HG03025 (cell line): ENCODE results near the gene DCHS2.
A peak's percentile ranks its signal among the peaks of the same experiment; 100 is the strongest.

Experiments used
- ATAC-seq: cut with Tn5 transposase; IDR thresholded peaks from one replicate; pipeline ENCODE4 v1.9.1; 2021; ENCODE audit warnings: mild to moderate bottlenecking, moderate library complexity; ENCODE audit not compliant: unreplicated experiment, low FRiP score

DCHS2 gene

GRCh38 chr4:154454710-154455109 is 36.9 kb downstream of the DCHS2 start:
- no peak for ATAC-seq

GRCh38 chr4:154452798-154453346 is 38.7 kb downstream of the DCHS2 start:
- no peak for ATAC-seq

DNA sequence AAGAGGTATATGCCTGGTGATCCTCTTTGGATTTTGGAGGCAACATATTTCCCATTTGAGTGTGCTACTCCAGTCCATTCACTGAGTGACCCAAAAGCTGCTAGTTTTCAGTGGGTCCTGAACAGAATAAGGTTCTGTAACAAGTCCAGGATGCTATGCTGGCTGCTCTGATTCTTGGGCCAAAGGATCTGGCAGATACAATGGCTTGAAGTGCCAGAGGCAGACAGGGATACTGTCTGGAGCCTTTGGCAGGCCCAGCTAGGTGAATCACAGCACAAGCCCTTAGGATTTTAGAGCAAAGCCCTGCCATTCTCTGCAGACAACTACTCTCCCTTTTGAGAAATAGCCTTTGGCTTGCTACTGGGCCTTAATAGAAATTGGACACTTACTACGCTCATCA is 40.6 kb downstream of the DCHS2 start:
- no peak for ATAC-seq

DNA sequence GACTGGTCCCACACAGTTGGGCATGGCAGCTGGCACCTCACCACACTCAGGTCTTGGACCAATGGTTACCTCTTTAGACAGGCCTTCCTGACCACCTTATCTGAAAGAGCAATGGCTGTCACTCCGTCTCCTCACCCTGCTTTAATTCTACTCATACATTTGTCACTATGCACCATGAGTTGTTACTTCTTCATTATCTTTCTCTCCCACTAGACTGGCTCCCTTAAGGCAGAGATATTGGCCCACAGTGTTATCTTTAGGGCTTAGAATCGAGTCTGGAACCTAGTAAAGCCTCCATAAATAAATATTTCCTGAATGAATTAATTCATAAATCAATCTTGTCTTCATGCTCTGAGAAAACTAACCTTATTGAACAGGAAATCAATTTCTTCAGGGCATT is 46.6 kb downstream of the DCHS2 start:
- no peak for ATAC-seq

- ATAC-seq, result no peak
These were observed 49.6 kb downstream of the DCHS2 start for GRCh38 chr4:154441982-154442381.

DNA sequence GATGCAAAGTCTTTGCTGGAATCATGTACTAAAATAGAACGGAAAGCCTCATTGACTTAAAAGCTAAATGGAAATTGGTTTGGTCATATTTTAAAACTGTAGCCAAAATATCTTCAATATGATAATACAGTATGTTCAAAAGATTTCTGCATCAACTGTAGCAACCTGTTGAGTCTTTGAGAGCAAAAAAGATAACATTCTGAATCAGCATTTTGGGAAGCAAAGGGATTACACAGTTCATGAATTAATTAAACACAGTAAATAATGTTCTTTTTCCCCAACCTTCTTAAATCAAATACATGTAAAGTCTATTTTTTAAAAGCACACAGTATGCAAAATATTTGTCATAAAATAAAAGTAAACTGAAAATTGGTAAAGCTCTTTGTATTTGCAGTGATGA is 50.5 kb downstream of the DCHS2 start:
- no peak for ATAC-seq

- no peak for ATAC-seq
These were observed 52.4 kb downstream of the DCHS2 start for GRCh38 chr4:154439224-154439623.

DNA sequence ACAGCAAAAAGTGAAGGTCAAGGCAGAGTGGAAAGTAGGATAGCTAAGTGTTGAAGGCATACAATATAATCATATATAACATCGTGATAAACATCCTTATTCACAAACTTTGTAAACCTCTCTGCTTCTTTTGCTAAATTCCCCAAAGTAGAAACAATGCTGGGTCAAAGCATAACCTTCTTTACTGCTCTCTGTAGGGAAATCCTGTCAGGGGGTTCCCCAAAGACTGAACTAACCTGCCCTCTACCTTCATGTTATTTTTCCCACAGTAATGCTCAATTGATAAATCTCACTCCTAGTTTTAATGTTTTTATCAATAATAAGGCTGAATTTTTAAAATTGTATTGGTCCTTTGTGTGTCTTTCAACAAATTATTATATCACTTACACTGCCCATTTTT is 55.7 kb downstream of the DCHS2 start:
- ATAC-seq, result no peak

DNA sequence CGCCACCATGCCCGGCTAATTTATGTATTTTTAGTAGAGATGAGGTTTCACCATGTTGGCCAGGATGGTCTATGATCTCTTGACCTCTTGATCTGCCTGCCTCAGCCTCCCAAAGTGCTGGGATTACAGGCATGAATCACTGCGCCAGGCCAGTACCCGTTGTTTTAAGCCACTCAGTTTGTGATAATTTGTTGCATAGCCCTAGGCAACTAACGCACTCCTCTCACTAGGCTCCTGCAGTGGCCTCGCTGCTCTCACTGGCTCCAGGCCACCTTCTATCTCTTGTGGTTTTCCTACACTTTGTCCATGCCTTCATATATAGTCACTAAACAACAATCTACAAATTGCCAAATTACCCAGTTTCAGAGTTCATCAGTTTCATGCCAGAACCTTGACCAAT is 58.1 kb downstream of the DCHS2 start:
- no peak for ATAC-seq

DNA sequence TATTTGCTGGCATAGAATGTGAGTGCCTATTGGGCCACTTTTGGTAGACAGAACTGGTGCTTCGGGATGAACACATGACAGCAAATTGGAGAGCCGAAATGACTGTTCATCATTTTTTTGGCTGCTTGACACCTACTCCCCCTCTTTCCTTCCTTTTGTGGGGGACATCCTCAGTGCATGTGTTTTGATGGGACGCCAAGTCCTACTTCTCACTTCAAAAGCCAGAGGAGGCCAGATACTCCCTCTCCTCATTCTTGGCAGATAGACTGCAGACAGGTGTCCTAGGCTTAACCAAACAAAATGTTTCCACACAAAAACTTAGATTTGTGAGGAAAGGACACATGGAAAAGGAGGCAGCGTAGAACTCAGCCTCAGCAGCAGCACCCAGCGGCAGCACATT is 62.4 kb downstream of the DCHS2 start:
- no peak for ATAC-seq

DNA sequence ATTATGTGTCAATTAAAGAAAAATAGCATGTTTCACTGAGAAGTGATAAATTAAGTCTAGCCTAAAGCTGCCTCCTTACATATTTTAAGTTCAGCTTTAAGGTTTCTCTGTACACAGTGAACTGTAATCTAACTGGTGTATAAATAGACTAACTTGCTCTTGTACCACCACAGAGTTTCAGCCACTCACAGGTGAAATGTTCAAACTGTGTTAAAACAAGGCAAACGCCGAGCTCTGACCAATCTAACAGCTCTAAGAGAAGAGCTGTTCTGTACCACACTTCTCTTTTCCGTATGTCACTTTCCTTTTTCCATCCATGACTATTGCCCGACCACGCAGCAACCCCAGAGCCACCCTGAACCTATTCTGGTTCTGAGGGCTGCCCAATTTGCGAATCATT is 64.5 kb downstream of the DCHS2 start:
- no peak for ATAC-seq

DNA sequence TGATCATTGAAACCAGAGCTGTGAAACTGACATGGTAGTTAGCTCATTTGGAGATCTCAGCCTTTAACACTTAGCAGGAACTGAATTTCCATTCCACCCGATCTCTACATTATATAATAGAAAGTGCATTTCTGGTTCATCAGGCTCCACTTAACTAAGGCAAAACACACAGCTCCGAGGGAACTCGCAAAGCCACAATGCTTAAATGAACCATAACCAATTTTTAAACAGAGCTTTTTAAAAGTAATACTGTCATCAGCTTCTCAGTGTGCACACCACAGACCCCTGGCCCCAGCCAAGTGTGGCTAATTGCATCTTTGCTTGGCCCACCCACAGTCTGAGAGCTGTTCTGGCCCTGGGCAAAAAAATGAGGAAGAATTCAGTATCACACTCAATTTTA is 66.1 kb downstream of the DCHS2 start:
- ATAC-seq, result no peak

GRCh38 chr4:154424810-154425484 is 66.7 kb downstream of the DCHS2 start:
- ATAC-seq, result no peak

DNA sequence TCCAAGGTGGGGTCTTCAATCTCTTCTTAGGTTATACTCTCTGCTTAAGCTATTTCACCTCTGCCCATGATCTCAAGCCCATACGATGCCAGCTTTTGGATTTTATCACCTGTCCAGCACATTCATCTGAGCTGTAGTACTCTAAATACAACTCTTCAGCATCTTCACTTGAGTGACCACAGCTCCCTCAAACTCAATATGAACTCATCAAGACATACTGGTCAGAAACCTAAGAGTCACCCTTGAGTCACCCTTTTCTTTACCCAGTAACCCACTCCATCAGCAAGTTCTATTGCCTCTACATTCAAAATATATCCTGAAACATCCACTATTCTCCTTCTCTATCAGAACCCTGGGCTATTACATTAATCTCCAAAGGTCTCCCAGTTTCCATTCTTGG is 69.4 kb downstream of the DCHS2 start:
- no peak for ATAC-seq

DNA sequence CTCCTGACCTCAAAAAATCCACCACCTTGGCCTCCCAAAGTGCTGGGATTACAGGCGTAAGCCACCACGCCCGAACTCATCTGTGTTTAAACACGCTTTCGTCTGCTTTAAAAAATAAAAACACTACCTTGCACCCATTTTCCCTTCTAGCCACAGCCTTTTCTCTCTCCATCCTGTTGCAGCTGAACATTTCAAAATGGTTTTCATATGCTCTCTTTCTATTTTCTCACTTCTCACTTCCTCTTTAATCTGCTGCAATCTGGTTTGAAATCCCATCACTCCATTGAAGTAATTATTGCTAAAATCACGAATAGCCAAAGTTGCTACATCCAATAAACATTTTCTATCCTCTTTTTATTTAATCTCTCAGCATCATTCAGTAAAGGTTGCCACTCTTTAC is 70.0 kb downstream of the DCHS2 start:
- ATAC-seq, result no peak

DNA sequence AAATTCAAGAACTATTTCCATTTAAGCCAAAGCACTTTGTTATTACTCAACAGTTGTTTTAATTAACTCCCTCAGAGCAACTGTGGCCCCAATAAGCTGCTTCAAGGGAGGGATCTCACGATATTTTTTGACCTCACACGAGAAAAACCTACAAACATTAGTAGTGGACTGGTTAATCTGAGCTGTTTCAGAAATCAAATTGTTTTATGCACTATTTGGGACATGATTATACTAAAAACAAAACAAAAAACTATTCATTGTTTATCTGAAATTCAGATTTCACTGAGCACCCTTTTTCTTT is 74.3 kb downstream of the DCHS2 start:
- ATAC-seq, result no peak

- no peak for ATAC-seq
These were observed 75.4 kb downstream of the DCHS2 start for GRCh38 chr4:154416190-154416547.

DNA sequence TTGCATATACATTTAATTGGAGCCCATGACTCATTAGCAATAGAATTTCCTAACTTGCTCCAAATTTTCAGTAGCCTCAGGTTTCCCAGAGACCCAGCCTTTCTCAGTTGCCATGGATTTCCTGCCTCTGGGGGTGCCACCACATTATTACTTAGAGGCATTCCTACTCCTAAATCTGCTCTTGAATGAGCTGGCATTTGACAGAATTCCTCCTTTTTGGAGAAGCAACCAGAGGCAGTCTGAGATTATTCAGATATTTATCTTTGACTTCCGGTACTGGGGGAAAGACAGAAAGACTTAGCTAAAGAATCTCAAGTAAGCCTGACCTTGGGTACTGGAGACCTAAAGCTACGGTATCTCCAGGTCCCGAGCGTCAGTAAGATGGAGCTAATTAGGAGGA is 76.3 kb downstream of the DCHS2 start:
- ATAC-seq, result no peak

DNA sequence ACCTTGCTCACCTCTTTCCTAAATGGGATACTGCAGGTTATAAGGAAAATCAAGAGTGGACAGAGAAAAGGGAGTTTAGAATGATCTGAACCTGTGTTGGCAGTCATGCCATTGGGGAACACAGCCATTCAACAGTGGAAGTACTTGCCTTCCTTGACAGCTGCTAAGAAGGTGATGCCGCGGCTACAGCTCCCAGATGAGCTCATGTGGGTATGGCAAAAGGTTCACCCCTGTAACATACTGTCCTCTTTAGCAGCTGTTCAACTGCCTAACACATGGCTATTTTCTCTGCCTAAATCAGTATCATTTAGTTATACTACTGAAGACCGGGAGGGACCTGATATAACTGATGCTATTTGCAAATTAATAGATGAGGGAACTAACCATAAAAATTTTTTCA is 76.8 kb downstream of the DCHS2 start:
- no peak for ATAC-seq

DNA sequence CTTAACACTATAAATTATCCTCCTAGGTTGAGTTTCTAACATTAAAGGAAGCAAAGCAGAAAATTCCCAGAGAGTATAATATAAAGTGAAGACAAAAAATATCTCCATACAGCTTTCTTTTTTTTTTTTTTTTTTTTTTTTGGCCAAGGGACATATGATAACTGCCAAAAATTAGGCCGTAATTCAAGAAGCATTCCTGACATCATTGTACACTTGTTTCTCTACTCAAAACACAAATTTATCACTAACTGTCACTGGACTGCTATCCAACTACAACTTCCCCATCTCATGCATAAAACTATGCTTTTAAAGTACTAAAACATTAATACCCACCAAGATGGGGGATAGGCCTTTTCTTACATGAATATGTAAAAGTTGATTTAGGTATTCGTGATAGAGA is 77.2 kb downstream of the DCHS2 start:
- no peak for ATAC-seq

GRCh38 chr4:154407443-154407842 is 84.2 kb downstream of the DCHS2 start:
- no peak for ATAC-seq

DNA sequence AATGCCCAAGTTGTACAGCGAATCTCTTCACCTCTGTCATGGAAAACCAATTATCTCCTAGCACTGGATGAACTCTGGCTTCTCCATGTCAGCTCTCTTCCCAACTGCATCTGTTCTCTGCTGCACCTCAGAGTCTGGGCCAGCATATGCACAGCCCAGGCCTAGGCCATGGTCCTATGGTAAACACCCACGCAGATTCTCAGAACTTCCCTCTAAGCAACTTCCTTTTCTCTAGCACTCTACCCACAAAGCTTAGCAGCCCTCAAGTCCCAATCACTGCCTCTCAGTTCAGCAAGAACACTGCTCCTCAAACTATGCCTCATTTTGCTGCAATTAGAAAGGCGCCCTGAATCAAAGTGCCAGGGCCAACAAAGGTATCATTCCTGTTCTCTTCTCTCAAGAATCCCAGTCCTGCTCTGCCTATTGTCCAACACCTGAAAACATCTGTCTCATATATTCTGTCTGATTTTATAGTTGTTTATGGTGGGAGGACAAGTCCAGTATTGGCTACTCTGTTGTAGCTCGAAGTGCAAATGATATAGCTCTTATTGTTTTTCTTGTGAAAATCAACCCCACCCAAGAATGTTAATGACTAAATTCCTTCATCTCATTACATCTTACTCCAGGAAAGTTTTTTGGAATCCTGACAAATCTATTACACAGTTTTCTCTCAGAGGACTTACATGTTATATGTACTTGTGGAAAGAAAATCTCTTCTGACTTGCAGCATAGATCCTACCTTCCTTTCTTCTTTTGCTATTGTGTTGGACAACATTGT is 85.4 kb downstream of the DCHS2 start:
- ATAC-seq, result peak; percentile 100
